ENCODE results near the gene PPP2R3C. TPM values are rescaled to one million over a fixed set of nuclear protein-coding genes. Genes with fewer than 3 reads are reported as not detected.
"Not testable (repeated sequence)": the region's sequence is repeated elsewhere in the genome, so short reads cannot be mapped to it uniquely, and the experiment has no call there.

Gene PPP2R3C
- total RNA-seq, 2 donors from 2014 or later, result 41.6 to 49.8 TPM

DNA sequence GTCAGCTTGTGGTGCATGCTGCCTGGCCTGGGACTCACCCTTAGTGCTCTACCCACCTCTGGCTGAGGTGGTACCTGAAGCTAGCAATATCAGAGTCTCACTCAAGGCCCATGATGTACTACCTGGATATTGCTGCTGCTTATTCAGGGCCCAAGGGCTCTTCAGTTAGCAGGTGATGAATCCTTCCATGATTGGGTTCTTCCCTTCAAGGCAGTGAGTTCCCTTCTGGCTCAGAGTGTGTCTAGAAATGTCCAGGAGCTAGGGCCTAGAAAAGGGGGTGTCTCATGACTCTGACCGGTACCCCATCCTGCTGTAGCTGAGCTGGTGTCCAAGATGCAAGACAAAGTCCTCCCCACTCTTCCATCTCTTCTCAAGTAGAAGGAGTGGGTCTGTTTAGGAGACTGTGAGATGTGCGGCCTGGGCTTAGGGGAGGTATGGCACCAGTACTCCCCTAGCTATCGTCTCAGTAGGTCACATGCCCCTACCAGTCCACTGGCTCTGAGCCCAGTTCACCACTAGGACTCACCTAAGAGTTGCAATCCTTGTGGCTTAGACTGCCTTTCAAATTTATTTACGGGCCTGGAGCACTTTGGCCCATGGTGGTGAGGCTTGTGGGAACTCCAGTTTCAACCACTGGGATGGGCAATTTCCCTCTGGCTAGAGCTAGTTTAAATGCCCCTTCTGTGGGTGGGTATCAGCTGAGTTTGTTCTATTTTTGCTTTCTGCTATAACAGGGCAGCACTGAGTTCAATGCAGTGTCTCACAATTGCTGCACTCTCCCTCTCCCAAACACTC is 12.7 kb upstream of the PPP2R3C start:
- intact Hi-C loops (cut with DNase I), result no loop called here
- no peak for DNase-seq (ENCODE audit: low spot score)

DNA sequence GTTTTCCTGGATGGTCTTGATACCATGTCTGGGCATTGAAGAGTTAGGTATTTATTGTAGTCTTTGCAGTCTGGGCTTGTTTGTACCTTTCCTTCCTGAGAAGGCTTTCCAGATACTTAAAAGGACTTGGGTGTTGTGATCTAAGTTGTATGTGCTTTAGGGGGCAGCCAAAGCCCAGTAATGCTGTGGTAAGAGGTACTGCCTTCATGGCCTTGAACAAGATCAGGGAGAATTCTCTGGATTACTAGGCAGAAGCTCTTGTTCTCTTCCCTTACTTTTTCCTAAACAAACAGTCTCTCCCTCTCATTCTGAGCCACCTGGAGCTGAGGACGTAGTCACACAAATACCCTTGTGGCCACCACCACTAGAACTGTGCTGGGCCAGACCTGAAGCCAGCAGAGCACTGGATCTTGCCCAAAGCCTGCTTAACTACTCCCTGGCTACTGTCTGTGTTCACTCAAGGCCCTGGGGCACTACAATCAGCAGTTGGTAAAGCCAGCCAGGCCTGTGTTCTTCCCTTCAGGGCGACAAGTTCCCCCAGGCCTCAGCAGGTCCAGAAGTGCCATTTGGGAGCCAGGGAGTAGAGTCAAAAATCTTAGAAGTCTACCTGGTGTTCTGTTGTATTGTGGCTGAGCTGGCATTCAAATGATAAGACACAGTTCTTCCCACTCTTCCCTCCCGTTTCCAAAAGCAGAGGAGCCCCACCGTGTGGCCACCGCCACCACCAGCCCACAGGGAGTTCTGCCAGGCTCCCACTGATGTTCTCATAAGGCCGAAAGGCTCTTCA is 11.9 kb upstream of the PPP2R3C start:
- intact Hi-C loops (cut with DNase I), result no loop called here
- DNase-seq (ENCODE audit: low spot score), result no peak

- intact Hi-C loops (cut with DNase I), result loop anchor here in 1 of 2 donors (10.0 kb wide), 1 partner anchor 291 kb away; no protein-coding TSS in a partner anchor
- no peak for DNase-seq (ENCODE audit: low spot score)
Observed at GRCh38 chr14:35124127-35124526, 2.3 kb upstream of the PPP2R3C start.

- DNase-seq (ENCODE audit: low spot score), result no peak
- intact Hi-C loops (cut with DNase I), result loop anchor here in 1 of 2 donors (10.0 kb wide), 1 partner anchor 291 kb away; no protein-coding TSS in a partner anchor
Observed at GRCh38 chr14:35123388-35123703, 1.6 kb upstream of the PPP2R3C start.

GRCh38 chr14:35122696-35123387 is 1.1 kb upstream of the PPP2R3C start:
- no peak for DNase-seq (ENCODE audit: low spot score)
- intact Hi-C loops (cut with DNase I), result loop anchor here in 1 of 2 donors (10.0 kb wide), 1 partner anchor 292 kb away; no protein-coding TSS in a partner anchor

- DNase-seq (ENCODE audit: low spot score), result no peak
- intact Hi-C loops (cut with DNase I), result loop anchor here in 1 of 2 donors (10.0 kb wide), 1 partner anchor 294 kb away; no protein-coding TSS in a partner anchor
Observed at GRCh38 chr14:35121026-35121886, 534 bp downstream of the PPP2R3C start.

DNA sequence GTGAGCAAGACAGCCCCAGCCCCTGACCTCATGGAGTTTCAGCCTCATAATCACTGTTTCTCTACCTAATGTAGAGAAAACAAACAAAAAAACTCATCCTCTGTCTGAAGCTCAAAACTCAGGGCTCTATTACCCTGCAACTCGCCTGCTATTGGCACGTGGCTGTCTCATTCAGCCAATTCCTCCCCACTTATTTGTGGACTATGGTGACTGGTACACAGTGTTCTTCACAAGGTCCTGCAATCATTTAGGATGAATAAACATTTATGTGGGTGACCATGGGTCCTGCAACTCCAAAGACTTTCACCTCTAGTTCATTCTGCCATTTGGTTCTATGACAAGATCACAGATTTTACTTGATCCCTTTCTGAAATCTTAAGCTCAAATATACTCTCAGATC is 4.7 kb downstream of the PPP2R3C start:
- intact Hi-C loops (cut with DNase I), result no loop called here
- DNase-seq (ENCODE audit: low spot score), result no peak

DNA sequence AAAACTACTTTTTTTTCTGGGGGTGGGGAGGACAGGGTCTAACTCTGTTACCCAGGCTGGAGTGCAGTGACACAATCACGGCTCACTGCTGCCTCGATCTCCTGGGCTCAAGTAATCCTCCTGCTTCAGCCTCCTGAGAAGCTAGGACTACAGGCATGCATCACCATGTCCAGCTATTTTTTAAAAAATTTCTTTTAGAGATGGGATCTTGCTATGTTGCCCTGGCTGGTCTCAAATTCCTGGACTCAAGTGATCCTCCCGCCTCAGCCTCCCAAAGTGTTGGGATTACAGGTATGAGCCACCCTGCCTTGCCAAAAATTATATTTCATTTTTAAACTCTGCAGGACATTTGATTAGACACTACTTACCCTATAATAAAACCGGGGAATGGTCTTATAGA is 5.5 kb downstream of the PPP2R3C start:
- DNase-seq (ENCODE audit: low spot score), result no peak

DNA sequence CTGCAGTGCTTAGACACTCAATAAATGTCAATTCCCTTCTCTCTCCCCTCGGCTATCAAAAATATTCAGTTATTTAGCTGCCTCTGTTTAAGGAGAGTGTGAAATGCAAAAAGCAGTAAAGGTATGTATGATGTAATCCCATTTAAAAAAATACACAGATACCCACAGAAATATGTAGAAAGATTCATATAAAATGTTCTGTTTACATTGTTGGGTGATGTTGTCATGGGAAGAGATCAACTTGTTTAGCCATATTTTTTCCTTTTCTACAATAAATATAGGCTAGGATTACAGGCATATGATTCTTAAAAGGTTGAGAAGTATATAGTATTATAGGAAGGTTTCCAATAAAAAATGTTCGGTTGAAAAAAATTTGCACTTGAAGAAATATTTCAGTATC is 7.8 kb downstream of the PPP2R3C start:
- intact Hi-C loops (cut with DNase I), result no loop called here
- DNase-seq (ENCODE audit: low spot score), result no peak

More for the DNA sequence above, 5.5 kb downstream of the PPP2R3C start:
- intact Hi-C loops (cut with DNase I), result no loop called here

DNA sequence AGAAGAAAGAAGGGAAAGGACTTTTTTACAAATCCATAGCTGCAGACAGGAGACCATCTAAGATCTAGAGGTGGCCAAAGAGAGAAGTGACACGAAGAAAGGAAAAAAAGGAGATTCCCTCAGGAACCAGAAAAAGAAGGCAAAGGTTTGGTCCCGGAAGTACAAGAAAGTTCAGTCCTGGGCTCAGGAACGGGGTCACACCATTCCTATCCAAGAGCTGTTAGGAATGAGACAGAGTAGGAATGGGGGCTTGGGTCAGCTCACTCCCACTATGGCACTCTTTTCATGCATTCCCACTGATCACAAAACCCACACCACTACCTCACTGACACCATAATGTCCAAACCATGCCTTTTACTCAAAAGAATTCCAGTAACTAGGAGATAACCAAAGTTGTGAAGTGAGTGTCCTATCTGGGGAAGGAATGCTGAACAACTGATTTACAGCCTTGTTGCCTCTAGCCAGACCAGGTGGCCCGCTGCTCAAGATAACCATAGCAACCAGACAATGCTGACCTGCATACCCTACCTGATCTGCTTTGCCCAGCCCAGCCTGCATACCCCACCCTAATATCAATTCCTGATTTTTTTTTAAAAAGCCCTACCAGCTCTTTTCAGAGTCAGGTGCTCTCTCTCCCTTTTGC is 8.4 kb downstream of the PPP2R3C start:
- no peak for DNase-seq (ENCODE audit: low spot score)
- intact Hi-C loops (cut with DNase I), result no loop called here

- intact Hi-C loops (cut with DNase I), result no loop called here
- DNase-seq (ENCODE audit: low spot score), result no peak
Observed at GRCh38 chr14:35112641-35113040, 9.1 kb downstream of the PPP2R3C start.

- intact Hi-C loops (cut with DNase I), result no loop called here
- DNase-seq (ENCODE audit: low spot score), result no peak
Observed at GRCh38 chr14:35107866-35108265, 13.9 kb downstream of the PPP2R3C start.

GRCh38 chr14:35094645-35095044 is 27.1 kb downstream of the PPP2R3C start:
- intact Hi-C loops (cut with DNase I); DNase-seq (ENCODE audit: low spot score): not testable (repeated sequence)

DNA sequence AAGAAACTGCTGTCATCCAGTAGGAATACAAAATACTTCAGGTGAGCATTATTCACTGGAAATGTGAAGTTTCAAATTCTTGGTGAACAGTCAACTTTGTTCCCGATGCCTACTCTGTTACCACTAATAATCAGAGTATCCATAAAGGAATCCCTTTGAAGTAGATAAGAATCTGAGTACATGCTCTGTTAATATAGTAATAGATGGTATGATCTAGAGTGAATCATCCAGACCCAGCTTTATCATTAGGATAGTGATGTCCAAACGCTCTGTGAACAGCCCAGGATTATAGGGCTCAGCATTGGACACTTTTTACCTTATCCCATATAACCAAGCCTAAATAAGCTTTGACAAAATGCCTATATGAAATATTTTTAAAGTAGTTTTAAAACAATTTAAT is 33.3 kb downstream of the PPP2R3C start:
- intact Hi-C loops (cut with DNase I), result no loop called here
- no peak for DNase-seq (ENCODE audit: low spot score)

DNA sequence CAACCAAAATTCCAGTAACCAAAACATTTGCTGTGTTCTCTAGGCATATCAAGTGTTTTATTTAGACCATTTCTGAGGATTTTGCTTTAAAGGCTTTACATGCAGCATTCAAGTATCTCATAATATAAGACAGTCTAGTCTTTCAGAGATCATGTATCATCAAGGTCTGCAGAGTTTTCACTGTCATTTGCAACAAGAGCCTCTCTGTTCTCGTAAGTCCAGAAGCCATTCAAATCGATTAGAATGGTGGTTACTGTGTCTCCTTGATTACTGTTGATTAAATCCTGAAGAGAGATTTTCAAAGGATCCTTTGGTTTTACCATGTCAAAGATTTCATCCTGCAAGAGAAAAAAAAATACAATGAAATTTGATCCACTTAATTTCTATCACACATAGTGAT is 36.3 kb downstream of the PPP2R3C start:
- DNase-seq (ENCODE audit: low spot score), result no peak
- intact Hi-C loops (cut with DNase I), result no loop called here

DNA sequence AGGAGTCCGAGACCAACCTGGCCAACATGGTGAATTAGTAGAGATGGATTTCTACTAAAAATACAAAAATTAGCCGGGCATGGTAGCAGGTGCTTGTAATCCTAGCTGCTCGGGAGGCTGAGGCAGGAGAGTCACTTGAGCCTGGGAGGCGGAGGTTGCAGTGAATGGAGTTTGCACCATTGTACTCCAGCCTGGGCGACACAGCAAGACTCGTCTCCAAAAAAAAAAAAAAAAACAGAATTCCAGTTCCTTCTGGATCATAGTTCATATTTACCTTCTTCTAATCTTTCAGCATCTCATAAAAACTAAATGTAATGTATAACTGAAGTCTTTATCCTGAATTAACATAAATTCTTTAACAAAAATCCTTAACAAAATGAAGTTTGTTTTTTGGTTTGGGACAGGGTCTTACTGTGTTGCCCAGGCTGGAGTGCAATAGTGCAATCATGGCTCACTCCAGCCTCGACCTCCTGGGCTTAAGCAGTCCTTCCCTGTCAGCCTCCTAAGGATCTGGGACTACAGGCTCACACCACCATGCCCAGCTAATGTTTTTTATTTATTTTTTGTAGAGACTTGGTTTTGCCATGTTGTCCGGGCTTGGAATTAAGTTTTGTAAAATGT is 38.1 kb downstream of the PPP2R3C start:
- intact Hi-C loops (cut with DNase I), result no loop called here
- no peak for DNase-seq (ENCODE audit: low spot score)

DNA sequence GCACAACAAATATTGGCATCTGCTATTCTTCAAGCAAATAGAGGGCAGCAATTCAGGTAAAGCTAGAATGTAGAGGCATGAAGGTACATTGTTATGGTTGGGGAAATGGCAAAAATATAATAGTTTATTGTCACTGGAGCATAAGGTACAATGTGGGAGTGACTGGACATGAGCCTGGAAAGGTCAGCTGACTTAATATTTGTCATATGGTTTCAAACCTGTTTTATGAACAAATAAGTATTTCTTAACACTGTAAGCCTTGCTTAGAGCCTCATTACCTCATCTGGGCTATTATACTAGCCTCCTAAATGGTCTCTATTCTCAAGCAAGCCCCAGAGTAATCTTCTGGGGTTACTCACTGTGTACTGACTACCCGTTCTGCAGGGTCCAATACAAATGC is 42.0 kb downstream of the PPP2R3C start:
- DNase-seq (ENCODE audit: low spot score), result no peak
- intact Hi-C loops (cut with DNase I), result no loop called here

- intact Hi-C loops (cut with DNase I), result no loop called here
- DNase-seq (ENCODE audit: low spot score), result no peak
Observed at GRCh38 chr14:35078082-35078481, 43.7 kb downstream of the PPP2R3C start.
